GM18517 (cell line): ENCODE results near the gene SYNRG.

Source experiments
- ATAC-seq: cut with Tn5 transposase; IDR thresholded peaks from one replicate; pipeline ENCODE4 v1.9.1; 2021; ENCODE audit warnings: mild to moderate bottlenecking, moderate library complexity; ENCODE audit not compliant: unreplicated experiment

Gene SYNRG

GRCh38 chr17:37476431-37477120 lies 132.6 kb downstream of the SYNRG start:
- no peak for ATAC-seq

DNA sequence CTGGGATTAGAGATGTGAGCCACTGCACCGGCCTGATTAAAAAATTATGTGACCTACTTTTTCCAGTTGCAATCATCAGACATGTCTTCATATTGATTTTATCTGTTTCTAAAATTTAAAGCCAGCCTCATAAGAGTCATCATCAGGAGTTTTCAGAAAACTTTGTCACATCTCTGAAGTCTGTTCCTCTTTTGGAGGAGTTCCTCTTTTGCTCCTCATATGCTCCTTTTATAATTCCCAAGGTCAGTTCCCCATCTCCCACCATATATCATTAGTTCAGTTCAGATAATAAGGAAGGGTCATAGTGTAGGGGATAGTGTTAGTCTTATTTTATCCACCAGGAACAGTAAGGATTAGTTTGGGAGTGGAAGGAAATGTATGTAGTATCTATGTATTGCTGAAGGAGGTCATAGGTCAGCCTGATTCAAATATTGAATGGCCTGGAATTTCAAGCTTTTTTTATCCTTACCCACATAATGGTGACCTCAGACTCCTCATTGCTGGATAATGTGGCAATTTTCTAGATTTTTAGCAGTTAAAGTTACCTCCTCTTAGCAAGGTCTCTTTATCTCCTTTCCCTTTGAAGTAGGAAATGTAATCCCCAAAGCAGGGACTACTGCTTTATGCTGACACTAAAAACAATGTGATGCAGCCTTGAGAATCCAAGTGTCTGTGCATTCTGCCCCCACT lies 133.3 kb downstream of the SYNRG start:
- ATAC-seq: no peak

DNA sequence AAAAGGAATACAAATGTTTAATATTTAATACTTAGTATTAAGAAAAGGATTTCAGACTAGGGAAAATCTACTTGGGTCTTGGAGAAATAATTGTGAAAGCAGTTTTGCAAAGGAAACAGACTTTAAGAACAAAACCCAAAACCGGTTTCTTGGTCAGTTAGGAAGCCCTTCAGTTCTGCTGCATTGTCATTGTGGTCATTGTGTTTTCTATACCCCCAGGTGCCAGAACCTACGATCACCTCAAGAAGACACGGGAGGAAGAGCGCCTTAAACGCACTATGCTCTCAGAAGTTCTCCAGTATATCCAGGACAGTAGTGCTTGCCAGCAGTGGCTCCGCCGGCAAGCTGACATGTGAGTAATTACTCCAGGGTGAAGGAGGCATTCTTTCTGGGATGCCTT lies 139.0 kb downstream of the SYNRG start:
- no peak for ATAC-seq

DNA sequence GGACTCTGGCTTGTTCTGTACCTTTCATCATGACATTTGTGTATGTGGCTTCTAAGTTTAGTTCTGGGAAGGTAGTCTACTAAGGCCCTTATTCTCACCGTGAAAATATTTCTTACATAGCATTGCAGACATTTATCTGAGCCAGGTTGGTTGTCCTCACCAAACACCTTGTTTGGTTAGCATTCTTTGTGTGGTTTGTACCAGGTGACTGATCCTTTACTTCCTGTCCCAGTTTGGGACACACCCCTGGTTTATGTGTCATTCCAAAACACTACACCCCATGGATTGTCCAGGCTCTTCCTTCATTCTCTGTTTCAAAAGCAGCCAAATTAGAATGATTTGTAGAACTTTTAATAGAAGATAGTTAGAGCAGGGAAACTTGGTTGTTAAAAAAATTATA lies 142.7 kb downstream of the SYNRG start:
- no peak for ATAC-seq

DNA sequence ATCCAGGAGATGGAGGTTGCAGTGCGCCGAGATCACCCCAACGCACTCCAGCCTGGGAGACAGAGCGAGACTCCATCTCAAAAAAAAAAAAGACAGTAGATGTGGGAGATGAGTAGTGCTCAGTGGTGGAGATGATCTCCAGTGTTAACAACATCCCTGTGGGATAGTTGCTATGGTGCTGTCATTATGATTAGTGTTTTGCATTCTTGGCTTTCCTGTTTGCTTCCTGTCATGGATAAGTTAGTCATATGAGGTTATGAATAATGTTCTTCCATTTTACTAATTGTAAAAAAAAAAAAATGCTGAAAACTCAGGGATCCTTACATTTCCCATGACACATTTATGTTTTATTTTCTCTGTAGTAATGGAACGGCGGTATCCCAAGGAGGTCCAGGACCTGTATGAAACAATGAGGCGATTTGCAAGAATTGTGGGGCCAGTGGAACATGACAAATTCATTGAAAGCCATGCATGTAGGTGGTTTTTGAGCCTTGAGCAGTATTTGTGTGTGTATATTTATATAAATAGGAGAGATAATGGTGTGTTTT lies 144.1 kb downstream of the SYNRG start:
- ATAC-seq: no peak
